Measurements from ENCODE around the gene RARRES2.

- TF ChIP-seq FOXA1 (IDR thresholded peaks at IDR 0.05) (no peak), SP1 (IDR thresholded peaks at IDR 0.05) (no peak), L3MBTL2 (conservative IDR thresholded peaks at IDR 0.05) (no peak), BHLHE40 (IDR thresholded peaks at IDR 0.05; ENCODE audit: borderline replicate concordance) (no peak), CTBP1 (IDR thresholded peaks at IDR 0.05; ENCODE audit: borderline replicate concordance) (no peak), LEF1 (IDR thresholded peaks at IDR 0.05; ENCODE audit: borderline replicate concordance) (no peak), TARDBP (IDR thresholded peaks at IDR 0.05) (no peak), NFRKB (IDR thresholded peaks at IDR 0.05) (no peak), FOXK2 (IDR thresholded peaks at IDR 0.05) (no peak), ELF4 (IDR thresholded peaks at IDR 0.05) (no peak), ARNT (IDR thresholded peaks at IDR 0.05) (no peak), SUZ12 (IDR thresholded peaks at IDR 0.05) (no peak), PKNOX1 (IDR thresholded peaks at IDR 0.05) (no peak), ZNF384 (IDR thresholded peaks at IDR 0.05) (no peak)
Measured at GRCh38 chr7:150307904-150308303, 33.5 kb downstream of the RARRES2 start.

Data from HEK293T (cell line).